GM23248 (cell line): Measurements from ENCODE around the gene MINDY3.

Experiments
- EZH2 ChIP-seq: fragments of 200-600 bp; sonication (generic); IDR thresholded peaks from 2 replicates; pipeline ENCODE4 v1.6.1; 2018; ENCODE audit warnings: antibody characterized with exemption, mild to moderate bottlenecking; ENCODE audit not compliant: insufficient read depth, poor library complexity, severe bottlenecking
- EZH2phosphoT487 ChIP-seq: fragments of 200-600 bp; sonication (generic); IDR thresholded peaks from 2 replicates; pipeline ENCODE4 v1.6.1; 2018; ENCODE audit warnings: antibody characterized with exemption, moderate library complexity, mild to moderate bottlenecking, low read depth; ENCODE audit not compliant: insufficient read depth

- TF ChIP-seq EZH2phosphoT487 (no peak), EZH2 (no peak)
These were observed 37.7 kb upstream of the MINDY3 start for GRCh38 chr10:15898046-15898445.
